Activated T-cell treated with anti-CD3 and anti-CD28 coated beads for 1 hour (primary cell): ENCODE data around the gene TP73.

Source experiments
- DNase-seq: peaks from one replicate; pipeline ENCODE4 v3.0.0-alpha.2; 2020; ENCODE audit warnings: low read depth

Gene TP73

GRCh38 chr1:3673381-3674099 lies 21.2 kb downstream of the TP73 start:
- no peak for DNase-seq

GRCh38 chr1:3674100-3675094 lies 22.1 kb downstream of the TP73 start:
- no peak for DNase-seq

GRCh38 chr1:3675436-3675835 lies 23.1 kb downstream of the TP73 start:
- DNase-seq: no peak

- DNase-seq: no peak
Measured at GRCh38 chr1:3676581-3677470, 24.5 kb downstream of the TP73 start.

- DNase-seq: no peak
Measured at GRCh38 chr1:3677484-3677883, 25.2 kb downstream of the TP73 start.

- DNase-seq: no peak
Measured at GRCh38 chr1:3678361-3679097, 26.2 kb downstream of the TP73 start.

GRCh38 chr1:3679098-3679555 lies 26.8 kb downstream of the TP73 start:
- no peak for DNase-seq

- no peak for DNase-seq
Measured at GRCh38 chr1:3679799-3680453, 27.6 kb downstream of the TP73 start.

GRCh38 chr1:3680488-3681230 lies 28.3 kb downstream of the TP73 start:
- DNase-seq: no peak

GRCh38 chr1:3681231-3681897 lies 29.0 kb downstream of the TP73 start:
- DNase-seq: no peak

- no peak for DNase-seq
Measured at GRCh38 chr1:3681898-3682806, 29.8 kb downstream of the TP73 start.

- no peak for DNase-seq
Measured at GRCh38 chr1:3683197-3683596, 30.9 kb downstream of the TP73 start.

GRCh38 chr1:3683992-3684391 lies 31.7 kb downstream of the TP73 start:
- DNase-seq: no peak

GRCh38 chr1:3685222-3685621 lies 32.9 kb downstream of the TP73 start:
- no peak for DNase-seq

- DNase-seq: no peak
Measured at GRCh38 chr1:3685906-3686305, 33.6 kb downstream of the TP73 start.

- no peak for DNase-seq
Measured at GRCh38 chr1:3687504-3687903, 35.2 kb downstream of the TP73 start.

- DNase-seq: no peak
Measured at GRCh38 chr1:3688356-3689137, 36.2 kb downstream of the TP73 start.
